HepG2 (cell line): ENCODE results near the gene RRP36. TPM values are rescaled to one million over a fixed set of nuclear protein-coding genes. Genes with fewer than 3 reads are reported as not detected.

Source experiments
- CBFB ChIP-seq: sonication (generic); formaldehyde crosslinking; IDR thresholded peaks from 2 replicates; pipeline ENCODE4 v1.4.0; 2020; ENCODE audit warnings: missing genetic modification reagents
- CBX5 ChIP-seq: sonication (generic); formaldehyde crosslinking; IDR thresholded peaks from 2 replicates; pipeline ENCODE4 v1.4.0; 2020; ENCODE audit warnings: missing genetic modification reagents, borderline replicate concordance
- NCOA5 ChIP-seq: sonication (generic); formaldehyde crosslinking; IDR thresholded peaks from 2 replicates; pipeline ENCODE4 v1.4.0; 2020; ENCODE audit warnings: missing genetic modification reagents
- PHF21A ChIP-seq: sonication (generic); formaldehyde crosslinking; IDR thresholded peaks from 2 replicates; pipeline ENCODE4 v1.5.0; 2020; ENCODE audit warnings: mild to moderate bottlenecking, missing genetic modification reagents
- TOPORS ChIP-seq: sonication (generic); formaldehyde crosslinking; IDR thresholded peaks from 2 replicates; pipeline ENCODE4 v1.8.0; 2023; ENCODE audit warnings: mild to moderate bottlenecking, missing genetic modification reagents
- UBTF ChIP-seq: sonication (generic); formaldehyde crosslinking; IDR thresholded peaks from 2 replicates; pipeline ENCODE4 v1.4.0; 2020; ENCODE audit warnings: mild to moderate bottlenecking, missing genetic modification reagents
- ZEB1 ChIP-seq: IDR thresholded peaks from 2 replicates; pipeline ENCODE4 v1.6.1; 2012; ENCODE audit warnings: mild to moderate bottlenecking, low read depth, inconsistent platforms; ENCODE audit not compliant: insufficient replicate concordance
- ZGPAT ChIP-seq: IDR thresholded peaks from 2 replicates; pipeline ENCODE4 v1.6.1; 2016; ENCODE audit warnings: mild to moderate bottlenecking
- ZNF260 ChIP-seq: sonication (generic); formaldehyde crosslinking; IDR thresholded peaks from 2 replicates; pipeline ENCODE4 v1.4.0; 2020; ENCODE audit warnings: missing genetic modification reagents, low read depth, mild to moderate bottlenecking, borderline replicate concordance
- ZNF768 ChIP-seq: sonication (generic); formaldehyde crosslinking; IDR thresholded peaks from 2 replicates; pipeline ENCODE4 v1.4.0; 2020; ENCODE audit warnings: missing genetic modification reagents
- ZNF773 ChIP-seq: sonication (generic); formaldehyde crosslinking; IDR thresholded peaks from 2 replicates; pipeline ENCODE4 v1.4.0; 2020; ENCODE audit warnings: missing genetic modification reagents, borderline replicate concordance
- ZNF816 ChIP-seq: sonication (generic); formaldehyde crosslinking; IDR thresholded peaks from 2 replicates; pipeline ENCODE4 v1.8.0; 2022; ENCODE audit warnings: missing genetic modification reagents, mild to moderate bottlenecking, borderline replicate concordance
- polyA plus RNA-seq, 8 experiments: library from polyadenylated mRNA; depleted of rRNA in 3 of 8; stranded (reverse) in 7 of 8; unstranded in 1 of 8; fragments of >200 nt; fragmentation: Illumina TruSeq in 4 of 8; extraction: Trizol in 4 of 8; gene quantifications; 2 replicates each; pipeline versions ENCODE4 v1.2.1 to v1.2.3, GENCODE V29; 2011 to 2016; ENCODE audit warnings: low read depth in 4 of 8, missing spikeins in 1 of 8, mixed read lengths in 1 of 8; ENCODE audit not compliant: insufficient read depth in 1 of 8
- total RNA-seq, 5 experiments: library from RNA; depleted of rRNA; stranded (reverse); fragments of >200 nt; fragmentation: Illumina TruSeq; extraction: Trizol; gene quantifications; 2 replicates each; pipeline ENCODE4 v1.2.3, GENCODE V29; 2016; ENCODE audit warnings: low read depth in 1 of 5
- TF ChIP-seq, protein P1 (sequence below): sonication (generic); formaldehyde crosslinking; IDR thresholded peaks from 2 replicates; pipeline ENCODE4 v1.4.0; 2020; ENCODE audit warnings: low read depth, mild to moderate bottlenecking, missing genetic modification reagents
- TF ChIP-seq, protein P2 (sequence below): sonication (generic); formaldehyde crosslinking; IDR thresholded peaks from 2 replicates; pipeline ENCODE4 v1.5.0; 2020; ENCODE audit warnings: missing genetic modification reagents
- TF ChIP-seq, protein P3 (sequence below): sonication (generic); formaldehyde crosslinking; IDR thresholded peaks from 2 replicates; pipeline ENCODE4 v1.8.1; 2023; ENCODE audit warnings: mild to moderate bottlenecking, missing genetic modification reagents
- TF ChIP-seq, protein P4 (sequence below): IDR thresholded peaks from 2 replicates; pipeline ENCODE4 v1.6.1; 2016; ENCODE audit warnings: low read depth, control low read depth
- TF ChIP-seq, protein P5 (sequence below): sonication (generic); formaldehyde crosslinking; IDR thresholded peaks from 2 replicates; pipeline ENCODE4 v1.4.0; 2020; ENCODE audit warnings: mild to moderate bottlenecking, missing genetic modification reagents

RRP36 gene
- total and polyA plus RNA-seq, 2 of the 13 experiments (the other 11 are each of a cell fraction or from before 2014, with no cell fraction given): 29.5 to 144 TPM

GRCh38 chr6:42984001-42984923 lies 37.2 kb upstream of the RRP36 start, which contains the start of gene PPP2R5D (continued):
- TF ChIP-seq, protein P1, sequence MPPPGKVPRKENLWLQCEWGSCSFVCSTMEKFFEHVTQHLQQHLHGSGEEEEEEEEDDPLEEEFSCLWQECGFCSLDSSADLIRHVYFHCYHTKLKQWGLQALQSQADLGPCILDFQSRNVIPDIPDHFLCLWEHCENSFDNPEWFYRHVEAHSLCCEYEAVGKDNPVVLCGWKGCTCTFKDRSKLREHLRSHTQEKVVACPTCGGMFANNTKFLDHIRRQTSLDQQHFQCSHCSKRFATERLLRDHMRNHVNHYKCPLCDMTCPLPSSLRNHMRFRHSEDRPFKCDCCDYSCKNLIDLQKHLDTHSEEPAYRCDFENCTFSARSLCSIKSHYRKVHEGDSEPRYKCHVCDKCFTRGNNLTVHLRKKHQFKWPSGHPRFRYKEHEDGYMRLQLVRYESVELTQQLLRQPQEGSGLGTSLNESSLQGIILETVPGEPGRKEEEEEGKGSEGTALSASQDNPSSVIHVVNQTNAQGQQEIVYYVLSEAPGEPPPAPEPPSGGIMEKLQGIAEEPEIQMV (CRISPR knock-in tag): no peak
- TF ChIP-seq ZNF768 (CRISPR knock-in tag): peak; percentile 29; the same call in 1 of the 2 replicates
- peak; percentile 51; the same call in 1 of the 2 replicates for TF ChIP-seq CBX5 (CRISPR knock-in tag)
- TF ChIP-seq, protein P2, sequence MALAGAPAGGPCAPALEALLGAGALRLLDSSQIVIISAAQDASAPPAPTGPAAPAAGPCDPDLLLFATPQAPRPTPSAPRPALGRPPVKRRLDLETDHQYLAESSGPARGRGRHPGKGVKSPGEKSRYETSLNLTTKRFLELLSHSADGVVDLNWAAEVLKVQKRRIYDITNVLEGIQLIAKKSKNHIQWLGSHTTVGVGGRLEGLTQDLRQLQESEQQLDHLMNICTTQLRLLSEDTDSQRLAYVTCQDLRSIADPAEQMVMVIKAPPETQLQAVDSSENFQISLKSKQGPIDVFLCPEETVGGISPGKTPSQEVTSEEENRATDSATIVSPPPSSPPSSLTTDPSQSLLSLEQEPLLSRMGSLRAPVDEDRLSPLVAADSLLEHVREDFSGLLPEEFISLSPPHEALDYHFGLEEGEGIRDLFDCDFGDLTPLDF (CRISPR knock-in tag): peak; percentile 80; the same call in 1 of the 2 replicates
- TF ChIP-seq ZNF773 (CRISPR knock-in tag): no peak
- TF ChIP-seq ZNF260 (CRISPR knock-in tag): no peak
- TF ChIP-seq, protein P3, sequence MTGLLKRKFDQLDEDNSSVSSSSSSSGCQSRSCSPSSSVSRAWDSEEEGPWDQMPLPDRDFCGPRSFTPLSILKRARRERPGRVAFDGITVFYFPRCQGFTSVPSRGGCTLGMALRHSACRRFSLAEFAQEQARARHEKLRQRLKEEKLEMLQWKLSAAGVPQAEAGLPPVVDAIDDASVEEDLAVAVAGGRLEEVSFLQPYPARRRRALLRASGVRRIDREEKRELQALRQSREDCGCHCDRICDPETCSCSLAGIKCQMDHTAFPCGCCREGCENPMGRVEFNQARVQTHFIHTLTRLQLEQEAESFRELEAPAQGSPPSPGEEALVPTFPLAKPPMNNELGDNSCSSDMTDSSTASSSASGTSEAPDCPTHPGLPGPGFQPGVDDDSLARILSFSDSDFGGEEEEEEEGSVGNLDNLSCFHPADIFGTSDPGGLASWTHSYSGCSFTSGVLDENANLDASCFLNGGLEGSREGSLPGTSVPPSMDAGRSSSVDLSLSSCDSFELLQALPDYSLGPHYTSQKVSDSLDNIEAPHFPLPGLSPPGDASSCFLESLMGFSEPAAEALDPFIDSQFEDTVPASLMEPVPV: peak; percentile 87
- no peak for TF ChIP-seq NCOA5
- peak; percentile 74 for TF ChIP-seq ZGPAT
- peak; percentile 78 for TF ChIP-seq UBTF
- TF ChIP-seq, protein P4, sequence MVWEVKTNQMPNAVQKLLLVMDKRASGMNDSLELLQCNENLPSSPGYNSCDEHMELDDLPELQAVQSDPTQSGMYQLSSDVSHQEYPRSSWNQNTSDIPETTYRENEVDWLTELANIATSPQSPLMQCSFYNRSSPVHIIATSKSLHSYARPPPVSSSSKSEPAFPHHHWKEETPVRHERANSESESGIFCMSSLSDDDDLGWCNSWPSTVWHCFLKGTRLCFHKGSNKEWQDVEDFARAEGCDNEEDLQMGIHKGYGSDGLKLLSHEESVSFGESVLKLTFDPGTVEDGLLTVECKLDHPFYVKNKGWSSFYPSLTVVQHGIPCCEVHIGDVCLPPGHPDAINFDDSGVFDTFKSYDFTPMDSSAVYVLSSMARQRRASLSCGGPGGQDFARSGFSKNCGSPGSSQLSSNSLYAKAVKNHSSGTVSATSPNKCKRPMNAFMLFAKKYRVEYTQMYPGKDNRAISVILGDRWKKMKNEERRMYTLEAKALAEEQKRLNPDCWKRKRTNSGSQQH: no peak
- TF ChIP-seq CBFB (CRISPR knock-in tag): no peak
- no peak; the same call in 1 of the 2 replicates for TF ChIP-seq ZNF816 (CRISPR knock-in tag)
- 0 out of 2 replicates have a peak, but pooled peaks have one; percentile 54 for TF ChIP-seq PHF21A
- no peak for TF ChIP-seq ZEB1
- TF ChIP-seq, protein P5, sequence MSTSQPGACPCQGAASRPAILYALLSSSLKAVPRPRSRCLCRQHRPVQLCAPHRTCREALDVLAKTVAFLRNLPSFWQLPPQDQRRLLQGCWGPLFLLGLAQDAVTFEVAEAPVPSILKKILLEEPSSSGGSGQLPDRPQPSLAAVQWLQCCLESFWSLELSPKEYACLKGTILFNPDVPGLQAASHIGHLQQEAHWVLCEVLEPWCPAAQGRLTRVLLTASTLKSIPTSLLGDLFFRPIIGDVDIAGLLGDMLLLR (CRISPR knock-in tag): peak; percentile 73
- TF ChIP-seq TOPORS (CRISPR knock-in tag): peak; percentile 62; the same call in 1 of the 2 replicates
